Measurements from ENCODE around the gene PI4KB.
A peak's percentile ranks its signal among the peaks of the same experiment; 100 is the strongest.

PI4KB gene

GRCh38 chr1:151327903-151328674, 873 bp upstream of the PI4KB start:
- H3K4me2 ChIP-seq (ENCODE audit: insufficient read depth, low read length, poor library complexity, severe bottlenecking) = peak overlapping the region; percentile 67
- peak overlapping the region; percentile 63 for H2BK12ac ChIP-seq (ENCODE audit: low read length)

GRCh38 chr1:151326619-151327222, 495 bp downstream of the PI4KB start:
- Histone ChIP-seq H3K36me3 (replicated peaks in 1 of 2; ENCODE audit: control insufficient read depth in 2 of 2, insufficient read depth in 2 of 2, low read length in 2 of 2) (peaks cover 7 to 32% of the 10 kb centered on the region in 2 donors), H4K91ac (ENCODE audit: low read depth, low read length, poor library complexity) (no peak overlapping the region), H4K8ac (ENCODE audit: low read depth, low read length) (no peak overlapping the region), H3K27me3 (ENCODE audit: control insufficient read depth in 3 of 3, insufficient read depth in 3 of 3, low read depth in 1 of 3, low read length in 3 of 3) (no peaks in the 10 kb centered on the region), H2BK15ac (ENCODE audit: low read length) (no peak overlapping the region), H2BK12ac (ENCODE audit: low read length) (no peak overlapping the region), H3K4me1 (ENCODE audit: control insufficient read depth in 2 of 2, insufficient read depth in 1 of 2, low read depth in 1 of 2, low read length in 2 of 2) (peaks cover 4 to 9% of the 10 kb centered on the region in 2 donors), H3K9me3 (replicated peaks in 1 of 2; ENCODE audit: control insufficient read depth in 2 of 2, insufficient read depth in 1 of 2, low read depth in 1 of 2, low read length in 2 of 2) (no peaks in the 10 kb centered on the region), H3K4me3 (ENCODE audit: low read length in 2 of 2) (peak overlapping the region; percentile 62 to 87), H3K4ac (ENCODE audit: low read length) (no peak overlapping the region), H3K9ac (ENCODE audit: low read depth, low read length, poor library complexity) (peak overlapping the region; percentile 46), H3K18ac (ENCODE audit: low read length) (peak overlapping the region; percentile 57), H3K14ac (ENCODE audit: low read length) (no peak overlapping the region), H3K23ac (ENCODE audit: low read depth, low read length, poor library complexity) (no peak overlapping the region), H3K4me2 (ENCODE audit: insufficient read depth, low read length, poor library complexity, severe bottlenecking) (peak overlapping the region; percentile 63), H2AK5ac (ENCODE audit: low read depth, low read length) (peak overlapping the region; percentile 61), H3K79me1 (ENCODE audit: low read depth, low read length) (peaks cover 3% of the 10 kb centered on the region), H2BK5ac (ENCODE audit: low read length) (no peak overlapping the region), H2AFZ (ENCODE audit: low read length) (peak overlapping the region; percentile 81), H3K27ac (replicated peaks; ENCODE audit: low read length) (peak overlapping the region; percentile 2), H2BK120ac (ENCODE audit: low read depth, low read length) (no peak overlapping the region)
- no CpG with 5 or more reads among the region's 12 CpGs for WGBS, 2 donors (ENCODE audit: extremely low coverage in 2 of 2, insufficient read length in 2 of 2, insufficient replicate concordance in 1 of 2)
- DNase-seq (ENCODE audit: low spot score) = no peak

More at GRCh38 chr1:151327903-151328674, 873 bp upstream of the PI4KB start:
- H3K9me3 ChIP-seq (replicated peaks in 1 of 2; ENCODE audit: control insufficient read depth in 2 of 2, insufficient read depth in 1 of 2, low read depth in 1 of 2, low read length in 2 of 2) = no peaks in the 10 kb centered on the region
- no peak for DNase-seq (ENCODE audit: low spot score)
- no peak overlapping the region for H2AK5ac ChIP-seq (ENCODE audit: low read depth, low read length)
- peak overlapping the region; percentile 93 for H4K8ac ChIP-seq (ENCODE audit: low read depth, low read length)
- H2BK15ac ChIP-seq (ENCODE audit: low read length) = peak overlapping the region; percentile 58
- no peak overlapping the region for H2BK5ac ChIP-seq (ENCODE audit: low read length)
- peak overlapping the region; percentile 81 for H2AFZ ChIP-seq (ENCODE audit: low read length)
- peaks cover 4 to 9% of the 10 kb centered on the region in 2 donors for H3K4me1 ChIP-seq (ENCODE audit: control insufficient read depth in 2 of 2, insufficient read depth in 1 of 2, low read depth in 1 of 2, low read length in 2 of 2)
- H2BK120ac ChIP-seq (ENCODE audit: low read depth, low read length) = no peak overlapping the region
- no peak overlapping the region for H3K14ac ChIP-seq (ENCODE audit: low read length)
- H3K18ac ChIP-seq (ENCODE audit: low read length) = peak overlapping the region; percentile 87
- peak overlapping the region; percentile 59 for H3K27ac ChIP-seq (replicated peaks; ENCODE audit: low read length)
- H3K79me1 ChIP-seq (ENCODE audit: low read depth, low read length) = peaks cover 3% of the 10 kb centered on the region
- H3K36me3 ChIP-seq (replicated peaks in 1 of 2; ENCODE audit: control insufficient read depth in 2 of 2, insufficient read depth in 2 of 2, low read length in 2 of 2) = peaks cover 7 to 19% of the 10 kb centered on the region in 2 donors
- H3K27me3 ChIP-seq (ENCODE audit: control insufficient read depth in 3 of 3, insufficient read depth in 3 of 3, low read depth in 1 of 3, low read length in 3 of 3) = no peaks in the 10 kb centered on the region
- H3K4ac ChIP-seq (ENCODE audit: low read length) = no peak overlapping the region
- WGBS, 2 donors (ENCODE audit: extremely low coverage in 2 of 2, insufficient read length in 2 of 2, insufficient replicate concordance in 1 of 2) = no CpG with 5 or more reads among the region's 34 CpGs
- peak overlapping the region; percentile 62 to 77 for H3K4me3 ChIP-seq (ENCODE audit: low read length in 2 of 2)
- no peak overlapping the region for H4K91ac ChIP-seq (ENCODE audit: low read depth, low read length, poor library complexity)
- H3K23ac ChIP-seq (ENCODE audit: low read depth, low read length, poor library complexity) = no peak overlapping the region
- peak overlapping the region; percentile 64 for H3K9ac ChIP-seq (ENCODE audit: low read depth, low read length, poor library complexity)

GRCh38 chr1:151325646-151326429, 1.4 kb downstream of the PI4KB start:
- no CpG with 5 or more reads among the region's 5 CpGs for WGBS, 2 donors (ENCODE audit: extremely low coverage in 2 of 2, insufficient read length in 2 of 2, insufficient replicate concordance in 1 of 2)
- Histone ChIP-seq H3K9me3 (replicated peaks in 1 of 2; ENCODE audit: control insufficient read depth in 2 of 2, insufficient read depth in 1 of 2, low read depth in 1 of 2, low read length in 2 of 2) (no peaks in the 10 kb centered on the region), H3K27me3 (ENCODE audit: control insufficient read depth in 3 of 3, insufficient read depth in 3 of 3, low read depth in 1 of 3, low read length in 3 of 3) (no peaks in the 10 kb centered on the region), H2BK12ac (ENCODE audit: low read length) (no peak overlapping the region), H3K4me1 (ENCODE audit: control insufficient read depth in 2 of 2, insufficient read depth in 1 of 2, low read depth in 1 of 2, low read length in 2 of 2) (peaks cover 4 to 9% of the 10 kb centered on the region in 2 donors), H3K4me2 (ENCODE audit: insufficient read depth, low read length, poor library complexity, severe bottlenecking) (no peak overlapping the region), H4K8ac (ENCODE audit: low read depth, low read length) (no peak overlapping the region), H3K4me3 (ENCODE audit: low read length in 2 of 2) (peak overlapping the region in 1 of 2 donors; percentile 62), H4K91ac (ENCODE audit: low read depth, low read length, poor library complexity) (no peak overlapping the region), H3K36me3 (replicated peaks in 1 of 2; ENCODE audit: control insufficient read depth in 2 of 2, insufficient read depth in 2 of 2, low read length in 2 of 2) (peaks cover 7 to 36% of the 10 kb centered on the region in 2 donors), H2BK120ac (ENCODE audit: low read depth, low read length) (no peak overlapping the region), H3K18ac (ENCODE audit: low read length) (no peak overlapping the region), H2AK5ac (ENCODE audit: low read depth, low read length) (no peak overlapping the region), H3K23ac (ENCODE audit: low read depth, low read length, poor library complexity) (no peak overlapping the region), H3K14ac (ENCODE audit: low read length) (no peak overlapping the region), H3K27ac (replicated peaks; ENCODE audit: low read length) (no peak overlapping the region), H3K79me1 (ENCODE audit: low read depth, low read length) (peaks cover 3% of the 10 kb centered on the region), H2BK5ac (ENCODE audit: low read length) (no peak overlapping the region), H2AFZ (ENCODE audit: low read length) (no peak overlapping the region), H3K9ac (ENCODE audit: low read depth, low read length, poor library complexity) (no peak overlapping the region), H3K4ac (ENCODE audit: low read length) (no peak overlapping the region), H2BK15ac (ENCODE audit: low read length) (no peak overlapping the region)
- no peak for DNase-seq (ENCODE audit: low spot score)

All from neuronal stem cell (in vitro differentiated cells).